SKM-1 (cell line): ENCODE measurements around the gene TMEM41B.
"Not testable (repeated sequence)": the region's sequence is repeated elsewhere in the genome, so short reads cannot be mapped to it uniquely, and the experiment has no call there.

Experiments used
- DNase-seq: peaks from one replicate; lab custom pipeline; 2025; ENCODE audit not compliant: unreplicated experiment; lab: John Stamatoyannopoulos, UW

The TMEM41B gene

GRCh38 chr11:9314291-9315077 lies at the start of gene TMEM41B:
TMEM41B (minus strand) TSS chr11:9314593; CDS start chr11:9314441, 152 bp downstream.
- peak; percentile 92 for DNase-seq

GRCh38 chr11:9362393-9362863 lies 48.0 kb upstream of the TMEM41B start:
- DNase-seq, result no peak

GRCh38 chr11:9360862-9361622 lies 46.6 kb upstream of the TMEM41B start:
- DNase-seq, result not testable (repeated sequence)

- DNase-seq, result no peak
These were observed 42.6 kb upstream of the TMEM41B start for GRCh38 chr11:9357041-9357440.

- no peak for DNase-seq
These were observed 37.0 kb upstream of the TMEM41B start for GRCh38 chr11:9351321-9351881.

GRCh38 chr11:9347779-9348178 lies 33.4 kb upstream of the TMEM41B start:
- not testable (repeated sequence) for DNase-seq

- DNase-seq, result no peak
These were observed 32.7 kb upstream of the TMEM41B start for GRCh38 chr11:9347100-9347499.

- DNase-seq, result no peak
These were observed 29.8 kb upstream of the TMEM41B start for GRCh38 chr11:9344061-9344680.

- DNase-seq, result no peak
These were observed 27.3 kb upstream of the TMEM41B start for GRCh38 chr11:9341638-9342178.

GRCh38 chr11:9332655-9333054 lies 18.3 kb upstream of the TMEM41B start:
- no peak for DNase-seq

GRCh38 chr11:9330387-9331384 lies 16.3 kb upstream of the TMEM41B start:
- DNase-seq, result no peak

- no peak for DNase-seq
These were observed 5.7 kb upstream of the TMEM41B start for GRCh38 chr11:9320047-9320446.

GRCh38 chr11:9319377-9320001 lies 5.1 kb upstream of the TMEM41B start:
- not testable (repeated sequence) for DNase-seq

- DNase-seq, result not testable (repeated sequence)
These were observed 4.3 kb upstream of the TMEM41B start for GRCh38 chr11:9318442-9319376.

GRCh38 chr11:9316334-9316733 lies 1.9 kb upstream of the TMEM41B start:
- no peak for DNase-seq

GRCh38 chr11:9315078-9315688 lies 790 bp upstream of the TMEM41B start:
- DNase-seq, result no peak

- DNase-seq, result no peak
These were observed 624 bp downstream of the TMEM41B start for GRCh38 chr11:9313648-9314290.
